K562 treated with DMSO at 1 percent for 12 hours (cell line): ENCODE data around the gene WDFY1. TPM values are rescaled to one million over a fixed set of nuclear protein-coding genes. Genes with fewer than 3 reads are reported as not detected.

Source experiments
- total RNA-seq: library from RNA; unstranded; fragments of 300-600 nt; gene quantifications from 2 replicates; pipeline ENCODE4 v1.2.3, GENCODE V29; 2022; ENCODE audit not compliant: insufficient read depth

Gene WDFY1, protein sequence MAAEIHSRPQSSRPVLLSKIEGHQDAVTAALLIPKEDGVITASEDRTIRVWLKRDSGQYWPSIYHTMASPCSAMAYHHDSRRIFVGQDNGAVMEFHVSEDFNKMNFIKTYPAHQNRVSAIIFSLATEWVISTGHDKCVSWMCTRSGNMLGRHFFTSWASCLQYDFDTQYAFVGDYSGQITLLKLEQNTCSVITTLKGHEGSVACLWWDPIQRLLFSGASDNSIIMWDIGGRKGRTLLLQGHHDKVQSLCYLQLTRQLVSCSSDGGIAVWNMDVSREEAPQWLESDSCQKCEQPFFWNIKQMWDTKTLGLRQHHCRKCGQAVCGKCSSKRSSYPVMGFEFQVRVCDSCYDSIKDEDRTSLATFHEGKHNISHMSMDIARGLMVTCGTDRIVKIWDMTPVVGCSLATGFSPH
- 7.1 and 24.5 TPM in 2 replicates for total RNA-seq

DNA sequence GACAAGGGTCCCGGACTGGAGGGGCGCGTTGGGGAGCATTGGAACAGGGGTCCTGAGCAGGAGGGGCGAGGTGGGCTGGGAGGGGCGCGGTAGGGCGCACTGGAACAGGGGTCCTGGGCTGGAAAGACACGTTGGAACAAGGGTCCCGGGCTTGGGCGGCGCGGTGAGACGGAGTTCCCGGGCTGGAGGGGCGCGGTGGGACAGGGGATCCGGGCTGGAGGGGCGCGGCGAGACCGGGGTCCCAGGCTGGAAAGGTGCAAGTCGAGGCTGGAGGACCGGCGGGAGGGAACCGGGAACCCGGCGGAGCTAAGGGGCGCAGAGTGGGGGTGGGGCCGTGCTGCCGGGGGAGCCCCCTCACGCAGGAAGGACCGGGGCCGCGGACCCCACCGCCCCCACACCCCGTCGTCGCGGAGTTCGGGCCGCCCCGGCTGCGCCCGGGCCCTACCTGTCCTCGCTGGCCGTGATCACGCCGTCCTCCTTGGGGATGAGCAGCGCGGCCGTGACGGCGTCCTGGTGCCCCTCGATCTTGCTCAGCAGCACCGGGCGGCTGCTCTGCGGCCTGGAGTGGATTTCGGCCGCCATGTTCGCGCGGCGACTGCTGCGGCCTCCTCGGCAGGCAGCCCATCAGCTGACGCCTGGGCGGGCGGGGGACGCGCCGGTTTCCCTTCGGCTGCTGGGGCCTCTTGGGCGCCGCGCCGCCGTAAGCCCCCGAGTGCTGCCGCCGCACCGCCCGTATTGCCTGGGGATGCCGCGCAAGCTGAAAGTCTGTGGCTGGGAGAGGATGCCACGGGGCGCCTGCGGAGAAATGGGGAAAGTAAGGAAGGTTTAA is at the start of gene WDFY1:
WDFY1 (minus strand) TSS at position 633 of the 829 bp plus-strand sequence; CDS start at position 582, 51 bp downstream.

GRCh38 chr2:223957092-223957851 is 12.1 kb upstream of the WDFY1 start, which contains the start of gene MRPL44:
TSS of gene MRPL44 (plus strand) at chr2:223957463. CDS start at chr2:223957473, 10 bp downstream.

DNA sequence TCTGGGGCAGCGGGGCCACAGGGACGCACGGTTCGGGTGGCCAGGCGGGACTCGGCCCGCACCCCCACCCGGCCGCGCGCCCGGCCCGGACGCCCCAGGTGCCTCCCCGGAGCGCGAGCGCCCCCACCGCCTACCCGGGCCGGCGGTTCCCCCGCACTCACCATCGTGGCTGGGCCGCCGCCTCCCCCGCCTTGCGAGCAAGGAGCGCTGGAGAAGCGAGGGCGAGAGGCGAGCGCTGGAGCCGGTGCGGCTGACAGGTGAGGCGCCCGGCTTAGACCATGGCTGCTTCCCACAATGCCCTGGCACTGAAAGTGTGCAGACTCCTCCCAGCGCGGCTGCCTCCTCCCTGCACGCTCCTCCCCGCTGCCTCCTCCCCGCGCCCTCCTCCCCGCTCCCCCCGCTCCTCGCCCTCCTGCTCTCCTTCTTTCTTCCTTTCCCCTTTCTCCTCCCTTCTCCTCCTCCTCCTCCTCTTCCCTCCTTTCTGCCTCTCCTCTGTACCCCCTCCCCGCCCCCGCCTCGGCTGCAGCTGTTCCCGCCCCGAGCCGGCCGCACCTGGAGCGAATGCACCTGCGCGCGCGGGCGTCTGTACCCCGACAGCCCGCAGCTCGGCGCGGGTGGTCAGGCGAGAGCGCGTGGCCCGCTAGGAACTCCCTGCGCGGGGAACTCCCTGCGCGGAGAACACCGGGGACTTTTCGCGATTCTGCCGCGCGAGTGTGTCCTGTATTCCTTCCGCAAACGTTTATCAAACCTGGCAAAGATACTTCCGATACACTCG is 107.7 kb downstream of the WDFY1 start, which contains the start of gene AP1S3:
AP1S3 (minus strand) TSS at position 296 of the 775 bp plus-strand sequence; CDS start at position 164, 132 bp downstream.

Other genes with a start within 250 kb of the WDFY1 start
- 1.9 TPM in 1 of 2 replicates, not detected in the other for gene AP1S3, start 107.8 kb downstream of the WDFY1 start, total RNA-seq
- 14.6 and 17.9 TPM in 2 replicates for gene MRPL44, start 12.1 kb upstream of the WDFY1 start, total RNA-seq
- gene SERPINE2, start 94.0 kb upstream of the WDFY1 start, total RNA-seq = 0.88 and 0.89 TPM in 2 replicates